Measurements from ENCODE around the gene SERPINA5.

SERPINA5 gene

GRCh38 chr14:94559638-94560290, 21.5 kb upstream of the SERPINA5 start:
- no peak for DNase-seq (ENCODE audit: low read depth in 1 of 2, low spot score in 1 of 2)
- in situ Hi-C loops (cut with HindIII; ENCODE audit: low pct_unique_long_range_greater_than_20kb, low sequenced_read_pairs): no loop called here

GRCh38 chr14:94560291-94560665, 20.9 kb upstream of the SERPINA5 start:
- no peak for DNase-seq (ENCODE audit: low read depth in 1 of 2, low spot score in 1 of 2)
- no peak for TF ChIP-seq JUND (IDR thresholded peaks at IDR 0.05; ENCODE audit: low read depth)
- in situ Hi-C loops (cut with HindIII; ENCODE audit: low pct_unique_long_range_greater_than_20kb, low sequenced_read_pairs): no loop called here

More at GRCh38 chr14:94559638-94560290, 21.5 kb upstream of the SERPINA5 start:
- no peak for TF ChIP-seq JUND (IDR thresholded peaks at IDR 0.05; ENCODE audit: low read depth)

- TF ChIP-seq JUND (IDR thresholded peaks at IDR 0.05; ENCODE audit: low read depth): no peak
- no peak for DNase-seq (ENCODE audit: low read depth in 1 of 2, low spot score in 1 of 2)
- in situ Hi-C loops (cut with HindIII; ENCODE audit: low pct_unique_long_range_greater_than_20kb, low sequenced_read_pairs): no loop called here
These were observed 20.2 kb upstream of the SERPINA5 start, which contains the start of gene SERPINA4 for GRCh38 chr14:94560751-94561655. Gene SERPINA4 (plus strand): TSS chr14:94561442. CDS start chr14:94563483, 2,041 bp downstream.

GRCh38 chr14:94561656-94562010, 19.6 kb upstream of the SERPINA5 start:
- in situ Hi-C loops (cut with HindIII; ENCODE audit: low pct_unique_long_range_greater_than_20kb, low sequenced_read_pairs): no loop called here
- TF ChIP-seq JUND (IDR thresholded peaks at IDR 0.05; ENCODE audit: low read depth): no peak
- no peak for DNase-seq (ENCODE audit: low read depth in 1 of 2, low spot score in 1 of 2)

GRCh38 chr14:94562022-94562421, 19.2 kb upstream of the SERPINA5 start:
- no peak for TF ChIP-seq JUND (IDR thresholded peaks at IDR 0.05; ENCODE audit: low read depth)
- no peak for DNase-seq (ENCODE audit: low read depth in 1 of 2, low spot score in 1 of 2)
- in situ Hi-C loops (cut with HindIII; ENCODE audit: low pct_unique_long_range_greater_than_20kb, low sequenced_read_pairs): no loop called here

- TF ChIP-seq JUND (IDR thresholded peaks at IDR 0.05; ENCODE audit: low read depth): no peak
These were observed 18.0 kb upstream of the SERPINA5 start for GRCh38 chr14:94562941-94563883.

GRCh38 chr14:94564381-94564780, 16.8 kb upstream of the SERPINA5 start:
- no peak for DNase-seq (ENCODE audit: low read depth in 1 of 2, low spot score in 1 of 2)
- TF ChIP-seq JUND (IDR thresholded peaks at IDR 0.05; ENCODE audit: low read depth): no peak
- in situ Hi-C loops (cut with HindIII; ENCODE audit: low pct_unique_long_range_greater_than_20kb, low sequenced_read_pairs): no loop called here

More at GRCh38 chr14:94562941-94563883, 18.0 kb upstream of the SERPINA5 start:
- in situ Hi-C loops (cut with HindIII; ENCODE audit: low pct_unique_long_range_greater_than_20kb, low sequenced_read_pairs): no loop called here
- DNase-seq (ENCODE audit: low read depth in 1 of 2, low spot score in 1 of 2): no peak

- DNase-seq (ENCODE audit: low read depth in 1 of 2, low spot score in 1 of 2): no peak
- no peak for TF ChIP-seq JUND (IDR thresholded peaks at IDR 0.05; ENCODE audit: low read depth)
- in situ Hi-C loops (cut with HindIII; ENCODE audit: low pct_unique_long_range_greater_than_20kb, low sequenced_read_pairs): no loop called here
These were observed 13.0 kb upstream of the SERPINA5 start for GRCh38 chr14:94568186-94568585.

- in situ Hi-C loops (cut with HindIII; ENCODE audit: low pct_unique_long_range_greater_than_20kb, low sequenced_read_pairs): no loop called here
- TF ChIP-seq JUND (IDR thresholded peaks at IDR 0.05; ENCODE audit: low read depth): no peak
- no peak for DNase-seq (ENCODE audit: low read depth in 1 of 2, low spot score in 1 of 2)
These were observed 11.7 kb upstream of the SERPINA5 start for GRCh38 chr14:94569381-94570001.

GRCh38 chr14:94570002-94570400, 11.2 kb upstream of the SERPINA5 start:
- TF ChIP-seq JUND (IDR thresholded peaks at IDR 0.05; ENCODE audit: low read depth): no peak
- in situ Hi-C loops (cut with HindIII; ENCODE audit: low pct_unique_long_range_greater_than_20kb, low sequenced_read_pairs): no loop called here

GRCh38 chr14:94570440-94570839, 10.8 kb upstream of the SERPINA5 start:
- DNase-seq (ENCODE audit: low read depth in 1 of 2, low spot score in 1 of 2): no peak
- in situ Hi-C loops (cut with HindIII; ENCODE audit: low pct_unique_long_range_greater_than_20kb, low sequenced_read_pairs): no loop called here
- no peak for TF ChIP-seq JUND (IDR thresholded peaks at IDR 0.05; ENCODE audit: low read depth)

More at GRCh38 chr14:94570002-94570400, 11.2 kb upstream of the SERPINA5 start:
- no peak for DNase-seq (ENCODE audit: low read depth in 1 of 2, low spot score in 1 of 2)

- TF ChIP-seq JUND (IDR thresholded peaks at IDR 0.05; ENCODE audit: low read depth): no peak
- in situ Hi-C loops (cut with HindIII; ENCODE audit: low pct_unique_long_range_greater_than_20kb, low sequenced_read_pairs): no loop called here
These were observed 9.8 kb upstream of the SERPINA5 start for GRCh38 chr14:94571395-94571794.

More at GRCh38 chr14:94571395-94571794, 9.8 kb upstream of the SERPINA5 start:
- no peak for DNase-seq (ENCODE audit: low read depth in 1 of 2, low spot score in 1 of 2)
